COR-L47 (cell line): ENCODE data around the gene FAM89B.

Experiments used
- DNase-seq: peaks from one replicate; lab custom pipeline; 2025; lab: John Stamatoyannopoulos, UW

Gene FAM89B

GRCh38 chr11:65588199-65589054 lies 16.1 kb downstream of the FAM89B start:
- peak; percentile 16 for DNase-seq

DNA sequence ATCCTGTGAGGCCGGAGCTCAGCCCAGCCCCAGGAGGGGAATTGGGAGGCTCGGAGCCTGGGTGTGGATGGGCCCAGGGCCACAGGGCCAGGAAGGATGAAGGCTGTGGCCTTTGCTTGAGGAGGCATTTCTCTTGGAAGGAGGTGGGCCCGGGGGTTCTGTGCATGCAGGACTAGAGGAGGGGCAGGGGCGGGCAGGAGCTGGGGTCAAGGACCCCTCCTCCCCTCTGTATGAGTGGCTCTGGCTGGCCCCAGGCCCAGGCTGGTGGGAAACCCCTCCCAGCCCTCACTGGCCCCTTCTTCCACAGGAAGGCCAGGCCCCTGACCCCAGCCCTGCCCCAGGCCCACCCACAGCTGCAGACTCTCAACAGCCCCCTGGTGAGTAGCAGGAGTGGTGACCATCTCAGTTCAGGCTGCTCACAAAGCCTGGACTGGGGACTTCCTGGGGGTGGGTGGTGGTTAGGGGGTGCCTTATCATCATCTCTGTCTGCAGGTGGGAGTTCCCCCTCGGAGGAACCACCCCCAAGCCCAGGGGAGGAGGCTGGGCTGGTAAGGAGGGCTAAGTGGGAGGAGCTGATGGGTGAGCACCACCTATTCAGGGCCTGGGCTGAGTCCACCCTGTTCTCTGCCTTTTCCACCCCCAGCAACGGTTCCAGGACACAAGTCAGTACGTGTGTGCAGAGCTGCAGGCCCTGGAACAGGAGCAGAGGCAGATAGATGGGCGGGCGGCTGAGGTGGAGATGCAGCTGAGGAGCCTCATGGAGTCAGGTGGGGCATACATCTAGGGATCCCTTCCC lies 17.3 kb downstream of the FAM89B start:
- DNase-seq = no peak

GRCh38 chr11:65590240-65590738 lies 18.0 kb downstream of the FAM89B start:
- peak; percentile 53 for DNase-seq

GRCh38 chr11:65591939-65592857 lies 19.9 kb downstream of the FAM89B start:
- DNase-seq = no peak

- no peak for DNase-seq
These were observed 20.6 kb downstream of the FAM89B start for GRCh38 chr11:65592858-65593517.

DNA sequence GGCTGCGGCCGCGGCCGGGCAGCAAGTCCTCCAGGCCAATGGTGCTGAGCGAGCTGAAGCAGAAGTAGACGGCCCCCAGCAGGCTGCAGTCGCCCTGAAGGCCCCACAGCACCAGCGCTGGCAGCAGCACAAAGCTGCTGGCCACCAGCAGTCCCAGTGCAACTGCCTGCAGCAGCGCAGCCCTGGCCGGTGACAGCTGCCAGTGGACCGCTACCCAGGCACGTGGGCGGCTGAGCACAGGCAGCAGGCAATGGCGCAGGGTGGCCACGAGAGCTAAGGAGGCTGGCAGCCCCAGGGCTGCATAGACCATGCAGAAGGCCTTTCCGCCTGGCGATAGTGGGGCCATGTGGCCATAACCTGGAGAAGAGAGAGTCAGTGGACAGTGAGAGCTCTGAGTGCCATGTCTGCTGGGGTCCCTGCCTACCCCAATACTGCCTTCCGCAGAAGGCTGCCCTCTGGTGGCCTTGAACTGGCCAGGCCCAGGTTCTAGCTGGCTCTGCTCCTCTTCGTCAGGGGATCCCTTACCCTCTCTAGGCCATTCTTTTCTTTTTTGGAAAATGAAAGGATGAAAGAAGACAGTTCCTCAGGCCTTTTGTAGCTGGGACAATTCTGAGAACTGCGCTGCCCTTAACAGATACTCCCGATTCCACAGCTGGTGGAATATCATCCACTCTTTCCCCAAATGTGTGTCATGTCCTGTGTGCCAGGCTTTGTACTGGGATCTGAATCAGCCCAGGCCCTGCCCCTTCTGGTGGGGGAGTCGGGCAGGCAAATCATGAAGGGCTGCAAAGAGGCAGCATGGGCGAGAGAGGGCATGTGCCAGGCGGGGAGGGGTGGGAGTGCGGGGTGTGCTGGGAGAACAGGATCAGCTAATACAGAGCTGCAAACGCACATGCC lies 21.4 kb downstream of the FAM89B start:
- DNase-seq = no peak

GRCh38 chr11:65595131-65595530 lies 22.8 kb downstream of the FAM89B start:
- no peak for DNase-seq

DNA sequence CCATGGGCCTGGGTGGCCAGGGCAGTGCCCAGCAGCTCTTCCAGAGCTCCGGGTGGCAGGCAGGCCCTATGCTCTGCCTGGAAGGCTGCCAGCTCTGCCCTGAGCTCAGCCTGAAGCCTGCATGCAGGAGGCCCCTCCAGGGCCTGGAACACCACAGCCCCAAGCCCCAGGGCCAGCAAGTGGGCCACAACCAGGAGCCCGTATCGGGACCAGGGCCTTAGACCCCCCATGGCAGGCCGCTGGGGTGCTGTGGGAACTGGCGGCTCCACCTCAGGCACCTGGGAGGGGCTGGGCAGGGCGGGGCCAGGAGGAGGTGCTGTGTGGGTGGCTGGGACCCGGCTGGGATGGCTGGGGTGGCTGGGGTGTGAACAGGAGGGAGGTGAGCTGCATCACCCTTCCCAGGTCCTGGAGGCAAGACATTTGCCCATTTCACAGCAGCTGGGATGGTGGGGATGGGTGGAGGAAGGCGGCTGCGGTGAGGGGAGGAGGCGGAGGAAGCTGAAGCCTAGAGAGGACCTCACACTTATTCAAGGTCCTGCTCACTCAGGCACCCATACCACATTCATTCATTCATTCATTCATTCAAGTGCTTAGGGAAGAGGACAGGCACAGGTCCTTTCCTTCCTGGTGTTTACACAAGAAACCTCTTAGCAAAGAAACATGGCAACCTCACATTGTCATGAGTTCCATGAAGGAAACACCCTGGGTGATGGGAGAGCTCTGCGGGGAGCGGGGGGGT lies 23.4 kb downstream of the FAM89B start, which contains the start of gene KCNK7:
KCNK7 (minus strand) TSS at position 258 of the 739 bp plus-strand sequence; CDS start at position 230, 28 bp downstream.
- DNase-seq = no peak

- DNase-seq = no peak
These were observed 24.2 kb downstream of the FAM89B start for GRCh38 chr11:65596520-65596919.

DNA sequence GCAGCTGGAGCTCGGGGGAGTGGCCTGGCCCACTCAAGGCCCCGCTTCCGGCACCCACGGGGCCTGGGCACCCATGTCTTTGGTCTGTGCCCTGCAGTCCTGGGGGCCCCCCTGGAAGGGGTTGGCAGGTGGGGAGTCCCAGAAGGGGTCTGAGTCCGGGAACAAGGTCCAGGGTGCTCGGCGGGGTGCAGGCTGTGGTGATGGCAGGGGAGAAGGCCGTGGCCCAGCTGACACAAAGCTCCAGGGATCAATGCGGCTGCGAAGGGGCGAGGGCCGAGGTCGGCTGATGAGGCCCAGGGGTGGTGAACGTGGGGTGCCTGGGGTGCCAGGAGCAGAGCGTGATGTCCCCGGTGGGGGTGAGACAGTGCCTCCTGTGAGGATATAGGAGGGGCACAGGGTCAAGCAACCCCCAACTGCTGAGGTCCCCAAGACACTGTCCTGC lies 25.9 kb downstream of the FAM89B start:
- DNase-seq = no peak

DNA sequence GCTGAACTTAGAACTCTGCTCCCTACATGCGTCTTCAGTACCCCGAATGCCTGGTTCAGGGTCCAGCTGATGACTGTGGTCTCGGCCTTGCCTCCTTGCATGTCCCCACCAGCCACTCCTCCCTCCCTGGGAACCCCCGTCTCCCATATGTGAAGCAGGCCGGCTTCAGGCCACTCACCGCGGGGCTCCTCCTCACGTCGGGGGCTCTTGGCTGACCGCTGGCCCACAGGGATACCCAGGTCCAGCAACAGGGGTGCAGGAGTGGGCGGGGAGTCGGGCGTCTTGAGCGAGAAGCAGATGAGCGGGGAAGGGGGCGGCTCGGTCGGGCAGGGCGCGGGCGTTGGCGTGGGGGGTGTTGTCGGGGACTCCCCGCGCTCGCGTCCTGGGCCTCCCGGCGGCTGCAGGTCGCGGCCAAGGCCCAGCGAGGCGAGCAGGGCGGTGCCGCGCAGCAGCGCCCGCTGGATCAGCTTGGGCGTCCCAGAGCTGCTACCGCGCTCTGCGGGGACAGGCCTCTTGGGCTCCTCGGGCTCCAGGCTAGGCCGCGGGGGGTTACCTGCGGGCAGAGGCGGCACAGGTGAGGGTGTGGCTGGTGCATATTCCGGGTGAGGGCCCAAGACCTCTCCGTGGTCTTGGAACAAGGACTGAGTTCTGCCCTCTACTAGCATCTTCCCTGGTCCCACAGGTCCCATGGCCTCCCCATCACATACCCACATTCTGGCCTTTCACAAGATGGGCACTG lies 27.0 kb downstream of the FAM89B start:
- no peak for DNase-seq

- no peak for DNase-seq
These were observed 27.6 kb downstream of the FAM89B start for GRCh38 chr11:65599955-65600246.

DNA sequence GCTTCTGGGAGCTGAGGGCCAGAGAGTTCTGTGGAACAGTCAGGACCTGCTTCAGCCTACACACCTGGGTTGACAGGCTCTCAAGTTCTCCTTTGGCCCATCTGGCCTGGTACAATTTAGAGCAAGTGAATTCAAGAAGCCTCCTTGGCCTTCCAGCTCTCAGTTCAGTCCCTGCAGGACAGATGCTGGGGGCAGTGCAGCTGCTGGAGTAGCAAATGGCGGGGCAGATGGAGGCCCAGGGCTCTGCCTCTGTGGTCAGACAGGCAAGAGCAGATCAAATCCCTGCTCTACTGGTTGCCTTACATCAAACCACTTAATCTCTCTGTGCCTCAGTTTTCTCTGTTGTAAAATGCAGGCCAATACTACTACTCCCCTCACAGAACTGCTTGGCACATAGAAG lies 31.9 kb downstream of the FAM89B start:
- DNase-seq = no peak

DNA sequence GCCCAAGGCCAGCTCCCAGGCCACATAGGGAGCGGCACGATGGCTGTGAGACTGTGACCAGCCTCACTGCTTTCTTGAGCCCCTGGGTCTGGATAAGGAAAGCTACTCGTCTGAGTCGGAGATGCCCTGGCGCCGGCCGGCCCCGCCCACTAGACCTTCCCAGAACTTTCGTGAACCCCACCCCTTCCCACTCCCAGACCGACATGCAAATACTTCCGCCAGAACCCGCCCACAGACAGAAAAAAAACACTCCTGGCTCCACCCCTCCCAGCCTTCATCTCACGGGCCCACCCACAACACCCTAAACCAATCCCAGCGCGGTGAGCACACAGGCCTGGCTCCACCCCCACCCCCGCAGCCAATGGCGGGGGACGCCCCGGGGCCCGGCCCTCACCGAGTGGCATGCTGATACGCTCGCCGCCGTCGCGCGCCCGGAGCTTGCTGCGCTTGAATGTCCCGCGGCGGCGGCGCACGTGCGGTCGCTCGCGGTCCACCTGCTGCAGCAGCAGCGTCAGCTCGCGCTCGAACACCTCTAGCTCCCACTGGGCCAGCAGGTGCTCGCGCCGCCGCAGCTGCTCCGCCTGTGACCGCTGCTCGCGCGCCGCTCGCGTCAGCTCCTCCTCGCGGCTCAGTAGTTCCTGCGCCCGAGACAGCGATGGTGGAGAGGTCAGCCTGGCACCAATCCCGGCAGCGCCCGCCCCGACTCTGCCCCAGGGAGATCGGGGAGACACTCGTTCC lies 34.7 kb downstream of the FAM89B start:
- no peak for DNase-seq

- no peak for DNase-seq
These were observed 35.5 kb downstream of the FAM89B start for GRCh38 chr11:65607614-65608426.

DNA sequence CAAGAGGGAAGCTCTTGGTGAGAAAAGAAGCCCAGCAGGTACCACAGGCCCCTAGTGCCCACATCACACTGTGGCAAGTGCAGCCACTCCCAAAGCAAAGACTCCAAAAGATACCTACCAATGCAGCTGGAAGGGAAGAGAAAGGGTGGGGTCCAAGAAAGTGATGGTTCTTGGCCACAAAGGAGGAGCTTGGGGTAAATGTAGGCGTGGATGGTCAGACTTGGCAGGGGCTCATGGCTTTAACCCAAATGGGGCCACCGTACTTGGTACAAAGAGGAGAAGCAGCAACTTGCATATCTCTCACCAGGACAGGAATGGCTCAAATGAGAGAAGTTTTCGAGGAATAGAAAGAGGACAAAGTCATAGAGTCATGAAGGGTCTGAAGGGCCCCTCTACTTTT lies 36.9 kb downstream of the FAM89B start:
- DNase-seq = no peak

DNA sequence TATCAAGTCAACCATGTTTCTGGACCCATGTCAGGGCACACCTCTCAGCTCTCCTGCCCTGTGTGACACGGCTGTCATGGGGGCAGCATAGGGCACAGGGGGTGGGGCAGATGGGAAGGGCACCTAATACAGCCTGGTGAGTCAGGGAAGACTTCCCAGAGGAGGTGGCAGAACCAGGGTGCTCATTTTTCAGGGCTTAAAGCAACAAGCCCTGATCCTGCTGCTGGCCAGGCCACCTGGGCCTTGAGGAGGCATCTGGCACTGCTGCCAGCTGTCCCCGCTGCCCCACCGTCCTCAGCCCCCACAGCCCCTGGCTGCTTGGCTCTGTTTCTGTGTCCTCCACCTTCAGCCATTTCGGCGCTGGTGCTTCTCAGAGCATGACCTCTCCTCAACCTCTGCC lies 37.3 kb downstream of the FAM89B start:
- DNase-seq = no peak
